Peyer's patch (tissue), 4 donors: Measurements from ENCODE around the gene DCLK2.

ENCODE experiments used
- POLR2A ChIP-seq, 2 donors: fragments of 450-650 bp; IDR thresholded peaks; one replicate each; pipeline ENCODE4 v1.5.1; 2017; ENCODE audit warnings: antibody characterized with exemption in 2 of 2, mild to moderate bottlenecking in 2 of 2, moderate library complexity in 2 of 2
- TF ChIP-seq, protein P1 (sequence below), 6 experiments: fragments of 450-650 bp in 4 of 6; fragments of 200-600 bp in 2 of 6; sonication (generic) in 1 of 6; IDR thresholded peaks; one replicate each; pipeline ENCODE4 v1.5.1; 2017 to 2019; ENCODE audit warnings: antibody characterized with exemption in 6 of 6, mild to moderate bottlenecking in 3 of 6, moderate library complexity in 1 of 6

DNA sequence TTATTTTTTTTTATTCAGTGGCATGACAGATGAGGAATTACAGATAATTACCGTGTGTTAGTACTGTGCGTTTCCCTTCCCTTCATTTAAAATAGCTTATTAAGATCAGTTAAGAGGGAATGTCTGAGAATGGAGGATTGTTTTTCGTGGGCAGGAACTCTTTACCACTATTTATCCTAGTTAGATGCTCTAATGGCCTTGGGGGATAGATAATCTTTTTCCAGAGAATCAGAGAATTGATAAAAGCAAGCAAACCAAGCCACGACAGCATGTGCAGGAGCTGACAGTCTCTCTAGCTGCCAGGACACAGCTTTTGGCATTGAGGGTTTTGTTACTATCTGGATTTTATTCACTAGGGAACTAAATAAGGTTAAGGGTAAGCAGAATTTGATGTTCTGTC lies 128.7 kb downstream of the DCLK2 start:
- TF ChIP-seq, protein P1, sequence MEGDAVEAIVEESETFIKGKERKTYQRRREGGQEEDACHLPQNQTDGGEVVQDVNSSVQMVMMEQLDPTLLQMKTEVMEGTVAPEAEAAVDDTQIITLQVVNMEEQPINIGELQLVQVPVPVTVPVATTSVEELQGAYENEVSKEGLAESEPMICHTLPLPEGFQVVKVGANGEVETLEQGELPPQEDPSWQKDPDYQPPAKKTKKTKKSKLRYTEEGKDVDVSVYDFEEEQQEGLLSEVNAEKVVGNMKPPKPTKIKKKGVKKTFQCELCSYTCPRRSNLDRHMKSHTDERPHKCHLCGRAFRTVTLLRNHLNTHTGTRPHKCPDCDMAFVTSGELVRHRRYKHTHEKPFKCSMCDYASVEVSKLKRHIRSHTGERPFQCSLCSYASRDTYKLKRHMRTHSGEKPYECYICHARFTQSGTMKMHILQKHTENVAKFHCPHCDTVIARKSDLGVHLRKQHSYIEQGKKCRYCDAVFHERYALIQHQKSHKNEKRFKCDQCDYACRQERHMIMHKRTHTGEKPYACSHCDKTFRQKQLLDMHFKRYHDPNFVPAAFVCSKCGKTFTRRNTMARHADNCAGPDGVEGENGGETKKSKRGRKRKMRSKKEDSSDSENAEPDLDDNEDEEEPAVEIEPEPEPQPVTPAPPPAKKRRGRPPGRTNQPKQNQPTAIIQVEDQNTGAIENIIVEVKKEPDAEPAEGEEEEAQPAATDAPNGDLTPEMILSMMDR (IDR thresholded peaks at IDR 0.05), result no peak
- TF ChIP-seq POLR2A (IDR thresholded peaks at IDR 0.05), result no peak
